DND-41 (cell line): ENCODE data around the gene FBXO15.

Source experiments
- ATAC-seq: fragments of 200-7000 bp; cut with Tn5 transposase; 3 replicates; pipeline ENCODE4 v1.9.1; 2021; ENCODE audit warnings: low read depth; ENCODE audit not compliant: insufficient read depth
- DNase-seq: peaks from one replicate; pipeline ENCODE4 v3.0.0-alpha.2; 2020
- H2AFZ ChIP-seq: 2 replicates; pipeline ENCODE4 v1.6.0; 2012; ENCODE audit warnings: low read depth, low read length
- H3K27ac ChIP-seq: 2 replicates; pipeline ENCODE4 v1.5.1; 2012; ENCODE audit warnings: low read length, inconsistent platforms
- H3K27me3 ChIP-seq: fragments of 200-600 bp; sonication (generic); 2 replicates; pipeline ENCODE4 v1.6.0; 2012; ENCODE audit warnings: low read length, mild to moderate bottlenecking, inconsistent platforms; ENCODE audit not compliant: insufficient read depth, poor library complexity
- H3K36me3 ChIP-seq: 2 replicates; pipeline ENCODE4 v1.5.1; 2012; ENCODE audit warnings: low read length, inconsistent platforms; ENCODE audit not compliant: insufficient read depth
- H3K4me1 ChIP-seq: 2 replicates; pipeline ENCODE4 v1.5.1; 2012; ENCODE audit warnings: mild to moderate bottlenecking, low read length; ENCODE audit not compliant: insufficient read depth
- H3K4me2 ChIP-seq: 2 replicates; pipeline ENCODE4 v1.6.0; 2012; ENCODE audit warnings: mild to moderate bottlenecking, moderate library complexity, low read length, inconsistent platforms; ENCODE audit not compliant: insufficient read depth
- H3K4me3 ChIP-seq, 2 experiments: fragments of 200-600 bp in 1 of 2; shearing (Covaris generic) in 1 of 2; 2 replicates each; pipeline ENCODE4 v1.5.1; 2012 to 2016; ENCODE audit warnings: inconsistent platforms in 2 of 2, low read length in 2 of 2, mild to moderate bottlenecking in 2 of 2, low read depth in 1 of 2, moderate library complexity in 1 of 2
- H3K79me2 ChIP-seq: 2 replicates; pipeline ENCODE4 v1.6.0; 2012; ENCODE audit warnings: low read length, inconsistent platforms; ENCODE audit not compliant: insufficient read depth
- H3K9ac ChIP-seq: 2 replicates; pipeline ENCODE4 v1.6.0; 2012; ENCODE audit warnings: low read depth, mild to moderate bottlenecking, inconsistent platforms, low read length, moderate library complexity
- H3K9me3 ChIP-seq: 2 replicates; pipeline ENCODE4 v1.5.1; 2012; ENCODE audit warnings: low read length, moderate library complexity, mild to moderate bottlenecking, inconsistent platforms; ENCODE audit not compliant: insufficient read depth, severe bottlenecking
- H4K20me1 ChIP-seq: 2 replicates; pipeline ENCODE4 v1.6.0; 2012; ENCODE audit warnings: low read length; ENCODE audit not compliant: insufficient read depth
- EZH2 ChIP-seq: IDR thresholded peaks from 3 replicates; pipeline ENCODE4 v1.6.1; 2012; ENCODE audit warnings: borderline replicate concordance, low read depth, mild to moderate bottlenecking, moderate library complexity, low read length, inconsistent platforms; ENCODE audit not compliant: severe bottlenecking
- TF ChIP-seq, protein P1 (sequence below): IDR thresholded peaks from 2 replicates; pipeline ENCODE4 v1.5.1; 2012; ENCODE audit warnings: borderline replicate concordance, low read length, moderate library complexity, mild to moderate bottlenecking; ENCODE audit not compliant: poor library complexity, severe bottlenecking; ENCODE audit errors: extremely low read depth

The FBXO15 gene

DNA sequence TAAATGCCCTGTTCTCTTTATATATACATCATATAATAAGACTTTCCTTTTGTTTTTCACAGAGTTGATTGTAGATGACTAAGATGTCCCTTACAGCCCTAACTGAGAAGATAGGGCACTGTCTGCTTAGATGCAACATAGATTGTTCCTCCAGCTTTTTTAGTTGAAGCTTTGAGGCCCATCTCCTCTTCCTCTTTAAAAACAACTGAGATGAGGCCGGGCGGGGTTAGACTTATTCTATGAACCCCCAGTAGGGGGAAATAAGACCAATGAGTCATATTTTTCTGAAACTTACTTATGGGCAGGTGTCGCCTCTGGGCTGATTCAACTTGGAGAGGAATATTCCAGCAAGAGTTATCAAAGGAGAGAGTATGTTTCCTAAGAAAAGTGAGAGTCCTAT lies 84.6 kb downstream of the FBXO15 start:
- H3K9ac ChIP-seq: no peak overlapping the region
- H3K4me1 ChIP-seq: peaks cover 14% of the 10 kb centered on the region
- H3K4me3 ChIP-seq: no peak overlapping the region
- H3K79me2 ChIP-seq: no peaks in the 10 kb centered on the region
- no peaks in the 10 kb centered on the region for H3K9me3 ChIP-seq
- ATAC-seq: no peak
- H4K20me1 ChIP-seq: no peaks in the 10 kb centered on the region
- DNase-seq: no peak
- no peak for TF ChIP-seq EZH2
- TF ChIP-seq, protein P1, sequence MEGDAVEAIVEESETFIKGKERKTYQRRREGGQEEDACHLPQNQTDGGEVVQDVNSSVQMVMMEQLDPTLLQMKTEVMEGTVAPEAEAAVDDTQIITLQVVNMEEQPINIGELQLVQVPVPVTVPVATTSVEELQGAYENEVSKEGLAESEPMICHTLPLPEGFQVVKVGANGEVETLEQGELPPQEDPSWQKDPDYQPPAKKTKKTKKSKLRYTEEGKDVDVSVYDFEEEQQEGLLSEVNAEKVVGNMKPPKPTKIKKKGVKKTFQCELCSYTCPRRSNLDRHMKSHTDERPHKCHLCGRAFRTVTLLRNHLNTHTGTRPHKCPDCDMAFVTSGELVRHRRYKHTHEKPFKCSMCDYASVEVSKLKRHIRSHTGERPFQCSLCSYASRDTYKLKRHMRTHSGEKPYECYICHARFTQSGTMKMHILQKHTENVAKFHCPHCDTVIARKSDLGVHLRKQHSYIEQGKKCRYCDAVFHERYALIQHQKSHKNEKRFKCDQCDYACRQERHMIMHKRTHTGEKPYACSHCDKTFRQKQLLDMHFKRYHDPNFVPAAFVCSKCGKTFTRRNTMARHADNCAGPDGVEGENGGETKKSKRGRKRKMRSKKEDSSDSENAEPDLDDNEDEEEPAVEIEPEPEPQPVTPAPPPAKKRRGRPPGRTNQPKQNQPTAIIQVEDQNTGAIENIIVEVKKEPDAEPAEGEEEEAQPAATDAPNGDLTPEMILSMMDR: no peak
- H3K27ac ChIP-seq: no peak overlapping the region
- H3K27me3 ChIP-seq: peaks cover 3% of the 10 kb centered on the region
- no peak overlapping the region for H3K4me2 ChIP-seq
- H2AFZ ChIP-seq: no peak overlapping the region
- no peaks in the 10 kb centered on the region for H3K36me3 ChIP-seq

DNA sequence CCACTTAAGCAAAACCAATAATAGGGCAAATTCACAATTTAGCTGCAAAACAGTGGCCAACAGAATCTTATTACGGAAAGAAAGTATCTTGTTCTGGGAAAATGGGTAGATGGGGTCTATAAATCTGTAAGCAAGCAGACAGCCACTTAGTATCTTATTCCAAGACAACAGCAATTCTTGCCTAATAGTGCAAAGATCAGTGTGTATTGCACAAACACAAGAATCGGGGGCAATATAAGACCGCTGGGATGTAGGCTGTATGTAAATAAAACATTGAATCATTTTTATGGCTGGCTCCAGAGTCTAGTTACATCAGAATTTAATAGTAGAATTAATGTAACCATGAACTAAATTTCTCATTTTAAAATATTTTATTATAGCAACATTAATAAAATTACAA lies 85.6 kb downstream of the FBXO15 start:
- TF ChIP-seq EZH2: no peak
- TF ChIP-seq, protein P1: no peak
- Histone ChIP-seq H3K36me3 (no peaks in the 10 kb centered on the region), H3K27ac (no peak overlapping the region), H4K20me1 (no peaks in the 10 kb centered on the region), H3K9me3 (no peaks in the 10 kb centered on the region), H3K4me1 (peaks cover 14% of the 10 kb centered on the region), H2AFZ (no peak overlapping the region), H3K79me2 (no peaks in the 10 kb centered on the region), H3K4me3 (no peak overlapping the region), H3K4me2 (no peak overlapping the region), H3K27me3 (peaks cover 3% of the 10 kb centered on the region), H3K9ac (no peak overlapping the region)
- no peak for DNase-seq
- ATAC-seq: no peak

DNA sequence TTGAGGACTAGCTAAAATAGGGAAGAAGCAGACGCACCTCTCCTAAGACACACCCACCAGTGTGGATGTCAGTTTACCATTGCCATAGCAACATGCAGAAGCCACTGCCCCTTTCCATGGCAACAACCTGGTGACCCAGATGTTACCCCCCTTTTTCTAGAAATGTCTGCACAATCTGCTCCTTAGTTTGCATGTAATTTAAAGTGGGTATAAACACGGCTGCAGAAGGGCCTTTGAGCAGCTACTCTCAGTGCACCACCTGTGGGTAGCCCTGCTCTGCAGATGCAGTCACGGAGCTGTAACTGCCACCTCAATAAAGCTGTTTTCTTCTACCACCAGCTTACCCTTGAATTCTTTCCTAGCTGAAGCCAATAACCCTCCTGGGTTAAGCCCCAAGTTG lies 87.1 kb downstream of the FBXO15 start:
- Histone ChIP-seq H3K27me3 (peaks cover 3% of the 10 kb centered on the region), H3K4me1 (peaks cover 14% of the 10 kb centered on the region), H3K79me2 (no peaks in the 10 kb centered on the region), H3K4me3 (no peak overlapping the region), H4K20me1 (no peaks in the 10 kb centered on the region), H3K4me2 (no peak overlapping the region), H3K27ac (no peak overlapping the region), H3K9ac (no peak overlapping the region), H2AFZ (no peak overlapping the region), H3K9me3 (no peaks in the 10 kb centered on the region), H3K36me3 (no peaks in the 10 kb centered on the region)
- TF ChIP-seq EZH2: no peak
- TF ChIP-seq, protein P1: no peak
- no peak for ATAC-seq
- DNase-seq: no peak

DNA sequence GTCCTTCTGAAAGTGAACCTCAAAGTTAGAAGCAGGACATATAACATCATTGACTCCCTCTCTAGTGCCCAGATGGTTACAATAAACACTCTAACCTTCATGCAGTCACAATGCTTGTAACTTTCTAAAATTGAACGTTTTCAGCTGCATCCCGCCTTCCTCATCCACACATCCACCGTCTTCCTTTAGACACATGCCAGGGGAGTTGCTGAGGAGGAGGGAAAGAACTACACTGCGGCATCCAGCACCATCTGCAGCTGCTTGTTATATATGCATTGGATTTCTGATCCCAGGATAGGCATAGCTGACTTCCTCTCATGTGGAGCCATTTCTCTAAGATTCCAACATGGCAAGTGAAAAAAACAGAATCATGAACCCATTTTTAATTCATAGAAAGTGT lies 96.8 kb downstream of the FBXO15 start:
- H4K20me1 ChIP-seq: no peaks in the 10 kb centered on the region
- no peaks in the 10 kb centered on the region for H3K4me1 ChIP-seq
- TF ChIP-seq, protein P1: no peak
- H3K36me3 ChIP-seq: no peaks in the 10 kb centered on the region
- H3K27ac ChIP-seq: no peak overlapping the region
- H3K27me3 ChIP-seq: no peaks in the 10 kb centered on the region
- no peak overlapping the region for H3K4me2 ChIP-seq
- H3K9me3 ChIP-seq: no peaks in the 10 kb centered on the region
- no peak overlapping the region for H3K9ac ChIP-seq
- H3K79me2 ChIP-seq: no peaks in the 10 kb centered on the region
- ATAC-seq (no peak), DNase-seq (no peak)
- no peak overlapping the region for H3K4me3 ChIP-seq
- H2AFZ ChIP-seq: no peak overlapping the region
